Stimulated activated CD4-positive, alpha-beta T cell treated with anti-CD3 and anti-CD28 coated beads, Interleukin-1b, Interleukin-23, amount 100 ng/mL, for 4 hours (primary cell): ENCODE data around the gene ARHGAP35.

Experiments used
- DNase-seq, 2 donors: peaks; one replicate each; pipeline ENCODE4 v3.0.0-alpha.2; 2020; ENCODE audit warnings: low read depth in 2 of 2

The ARHGAP35 gene

GRCh38 chr19:46902402-46902766, 41.6 kb downstream of the ARHGAP35 start:
- no peak for DNase-seq

DNA sequence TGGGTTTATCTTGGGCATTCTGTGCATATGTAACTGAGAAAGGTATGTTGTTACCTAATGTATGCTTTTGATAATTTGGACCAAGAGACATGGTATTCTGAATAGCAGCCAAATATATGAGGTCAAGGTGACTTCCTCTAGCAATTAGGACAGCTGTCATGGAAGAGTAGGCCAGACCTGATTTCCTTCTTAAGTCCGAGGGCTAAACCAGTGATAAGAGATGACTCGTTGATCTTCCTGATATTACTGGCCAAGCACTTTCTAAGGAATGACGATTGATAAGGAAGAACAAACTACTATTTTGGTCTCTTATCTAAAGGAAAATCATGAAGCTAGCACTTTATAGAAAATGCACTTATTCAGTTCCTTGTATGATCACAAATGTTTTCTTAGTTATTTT, 42.7 kb downstream of the ARHGAP35 start:
- DNase-seq = no peak

- no peak for DNase-seq
These were observed 43.6 kb downstream of the ARHGAP35 start for GRCh38 chr19:46904114-46905060.

DNA sequence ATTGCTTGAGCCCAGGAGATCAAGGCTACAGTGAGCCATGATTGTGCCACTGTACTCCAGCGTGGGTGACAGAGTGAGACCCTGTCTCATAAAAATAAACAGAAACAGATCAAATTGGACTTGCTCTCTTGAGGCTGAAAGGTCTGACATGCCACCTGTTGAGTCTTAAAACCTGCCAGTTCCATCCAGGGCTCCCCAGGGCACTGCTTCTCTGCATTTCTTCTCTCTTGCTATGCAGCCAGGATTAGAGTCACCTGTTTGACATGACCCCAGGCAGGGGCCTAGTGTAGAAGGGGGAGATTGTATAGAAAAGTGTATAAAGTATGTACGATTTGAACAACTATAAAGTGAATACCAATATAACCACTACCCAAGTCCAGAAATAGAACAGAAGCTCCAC, 45.4 kb downstream of the ARHGAP35 start:
- DNase-seq = no peak

DNA sequence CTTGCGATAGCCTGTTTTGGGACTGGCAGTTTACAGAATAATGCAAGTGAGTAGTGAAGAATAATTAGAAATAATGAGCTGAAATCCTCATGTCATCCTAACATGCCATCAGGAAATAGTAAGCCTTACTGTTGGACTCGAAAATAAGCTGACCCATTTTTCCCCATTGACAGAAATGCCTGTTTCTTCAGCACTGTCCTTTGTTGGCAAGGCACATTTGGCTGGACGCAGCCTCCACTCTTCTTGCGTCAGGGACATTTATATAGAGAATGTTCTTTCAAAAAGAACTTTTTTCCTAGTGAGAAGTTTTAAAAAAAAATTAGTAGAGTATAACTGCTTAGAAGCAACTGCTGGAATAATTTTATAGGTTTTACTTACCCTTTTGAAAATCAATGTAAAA, 47.1 kb downstream of the ARHGAP35 start:
- no peak for DNase-seq

- no peak for DNase-seq
These were observed 48.6 kb downstream of the ARHGAP35 start for GRCh38 chr19:46909356-46909755.
